Smooth muscle cell (in vitro differentiated cells): ENCODE results near the gene IL1R1. TPM values are rescaled to one million over a fixed set of nuclear protein-coding genes. Genes with fewer than 3 reads are reported as not detected.
A peak's percentile ranks its signal among the peaks of the same experiment; 100 is the strongest.

Experiments used
- DNase-seq: peaks from one replicate; lab custom pipeline; 2025; ENCODE audit not compliant: unreplicated experiment; lab: John Stamatoyannopoulos, UW
- H2AFZ ChIP-seq: fragments of 200-600 bp; sonication (generic); 2 replicates; pipeline ENCODE4 v1.6.0; 2016; ENCODE audit warnings: antibody characterized with exemption, low read depth, mild to moderate bottlenecking
- H3F3A ChIP-seq: fragments of 200-600 bp; sonication (generic); 2 replicates; pipeline ENCODE4 v1.6.0; 2017; ENCODE audit warnings: antibody characterized with exemption, low read depth
- H3K27ac ChIP-seq: fragments of 200-600 bp; sonication (generic); 2 replicates; pipeline ENCODE4 v1.5.1; 2016; ENCODE audit warnings: low read depth, mild to moderate bottlenecking
- H3K27me3 ChIP-seq: fragments of 200-600 bp; sonication (generic); 2 replicates; pipeline ENCODE4 v1.6.1; 2016; ENCODE audit warnings: low read depth, mild to moderate bottlenecking
- H3K36me3 ChIP-seq: fragments of 200-600 bp; sonication (generic); 2 replicates; pipeline ENCODE4 v1.5.1; 2016; ENCODE audit warnings: low read depth
- H3K4me1 ChIP-seq: fragments of 200-600 bp; sonication (generic); 2 replicates; pipeline ENCODE4 v1.5.1; 2016; ENCODE audit warnings: low read depth
- H3K4me2 ChIP-seq: fragments of 200-600 bp; sonication (generic); 2 replicates; pipeline ENCODE4 v1.6.0; 2016; ENCODE audit warnings: mild to moderate bottlenecking
- H3K4me3 ChIP-seq: fragments of 200-600 bp; sonication (generic); 2 replicates; pipeline ENCODE4 v1.5.1; 2016; ENCODE audit warnings: mild to moderate bottlenecking
- H3K79me2 ChIP-seq: fragments of 200-600 bp; sonication (generic); 2 replicates; pipeline ENCODE4 v1.6.0; 2016; ENCODE audit warnings: low read depth, mild to moderate bottlenecking
- H3K9ac ChIP-seq: fragments of 200-600 bp; sonication (generic); 2 replicates; pipeline ENCODE4 v1.6.0; 2016; ENCODE audit warnings: low read depth
- H3K9me3 ChIP-seq: fragments of 200-600 bp; sonication (generic); replicated peaks from 2 replicates; pipeline ENCODE4 v1.5.1; 2016; ENCODE audit warnings: low read depth
- H4K20me1 ChIP-seq: fragments of 200-600 bp; sonication (generic); 2 replicates; pipeline ENCODE4 v1.6.0; 2016; ENCODE audit warnings: low read depth
- CTCF ChIP-seq: fragments of 200-600 bp; sonication (generic); IDR thresholded peaks from 2 replicates; pipeline ENCODE4 v1.5.1; 2017; ENCODE audit warnings: borderline replicate concordance, mild to moderate bottlenecking, antibody characterized with exemption; ENCODE audit not compliant: insufficient read depth, poor library complexity, severe bottlenecking
- WGBS: methylation state at CpG from one replicate; pipeline ENCODE4 v1.1.7; 2016; ENCODE audit warnings: low lambda C conversion rate; 5-methylcytosine and 5-hydroxymethylcytosine counted together
- polyA plus RNA-seq: library from polyadenylated mRNA; unstranded; fragments of >200 nt; fragmentation: Nextera tagmentation; extraction: Ambion mirVana; gene quantifications from 2 replicates; pipeline ENCODE4 v1.2.1, GENCODE V29; 2016
- total RNA-seq: library from RNA; depleted of rRNA; stranded (reverse); fragments of >200 nt; gene quantifications from 2 replicates; pipeline ENCODE4 v1.2.3, GENCODE V29; 2014

The IL1R1 gene
- total and polyA plus RNA-seq, 2 experiments from 2014 or later: 26.8 to 32.4 TPM

DNA sequence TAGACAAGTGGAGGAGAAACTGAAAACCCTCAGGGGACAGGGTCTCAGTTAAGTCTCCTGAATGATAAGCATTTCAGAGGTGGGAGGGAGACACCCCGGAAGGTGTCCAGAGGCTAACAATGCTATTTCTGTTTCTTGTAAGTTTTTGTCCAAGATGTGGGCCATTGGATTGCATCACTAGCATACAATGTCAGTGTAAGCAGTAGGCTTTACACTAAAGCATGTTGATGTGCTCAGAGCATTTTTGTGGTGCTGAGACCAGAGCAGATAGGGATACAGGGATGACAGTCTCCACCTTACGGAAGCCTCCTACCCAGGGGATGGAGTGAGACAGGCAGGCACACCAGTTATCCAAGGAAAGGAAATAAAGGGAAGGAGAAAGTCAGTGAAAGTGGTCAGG lies 2.2 kb upstream of the IL1R1 start:
- Histone ChIP-seq H3K4me3 (no peak overlapping the region), H3K9me3 (peaks cover 4% of the 10 kb centered on the region), H3K27ac (peak overlapping the region; percentile 92), H3K36me3 (no peaks in the 10 kb centered on the region), H2AFZ (no peak overlapping the region), H3F3A (peaks cover 14% of the 10 kb centered on the region), H4K20me1 (no peaks in the 10 kb centered on the region), H3K79me2 (peaks cover 27% of the 10 kb centered on the region), H3K9ac (peak overlapping the region; percentile 13), H3K27me3 (no peaks in the 10 kb centered on the region), H3K4me2 (peak overlapping the region; percentile 66), H3K4me1 (peaks cover 8% of the 10 kb centered on the region)
- WGBS: 65% methylated on average over 2 of the region's 2 CpGs
- no peak for DNase-seq
- TF ChIP-seq CTCF: no peak

DNA sequence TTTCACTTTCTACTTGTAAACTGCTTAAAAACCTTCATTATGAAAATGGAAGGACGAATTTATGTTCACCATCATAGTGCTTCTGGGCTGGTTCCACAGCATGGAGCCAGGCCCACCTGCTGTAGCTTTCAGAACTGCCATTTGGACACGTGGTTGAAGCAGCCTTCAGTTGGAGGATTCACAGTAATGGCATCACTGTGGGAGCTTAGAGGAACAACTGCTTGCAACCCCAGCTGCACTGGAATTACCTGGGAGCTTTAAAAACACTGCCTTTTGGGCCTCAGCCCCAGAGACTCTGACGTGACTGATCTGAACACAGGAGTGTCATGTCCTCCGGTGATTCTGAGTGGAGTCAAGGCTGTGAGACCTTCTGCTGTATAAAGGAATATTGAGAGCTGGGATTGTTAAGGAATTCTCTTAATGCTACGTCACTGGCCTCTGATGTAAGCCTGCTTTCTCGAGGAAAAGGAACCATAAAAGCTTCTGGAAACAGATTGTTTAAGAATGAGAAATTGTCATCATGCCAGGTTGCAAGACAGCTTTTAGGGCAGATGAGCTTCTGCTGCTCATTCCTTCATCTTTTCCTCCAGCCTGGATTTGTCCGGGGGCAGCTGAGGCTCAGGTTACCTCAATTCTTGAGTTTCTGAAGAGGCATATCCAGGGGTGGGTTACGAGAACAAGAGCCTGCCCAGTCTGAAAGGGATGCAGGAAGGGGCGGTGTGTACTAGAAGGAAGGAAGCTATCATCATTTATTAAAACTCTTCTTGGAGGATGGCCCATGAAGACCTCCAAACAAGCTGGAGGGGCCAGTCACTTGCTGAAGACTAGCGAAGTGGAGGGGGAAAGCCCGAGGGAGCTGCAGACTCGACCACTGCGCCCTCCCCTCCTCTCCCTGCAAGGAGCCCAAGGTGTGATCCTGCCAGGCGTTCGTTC lies 1.3 kb upstream of the IL1R1 start:
- peaks cover 36% of the 10 kb centered on the region for H3K79me2 ChIP-seq
- H3K36me3 ChIP-seq: no peaks in the 10 kb centered on the region
- peak overlapping the region; percentile 89 for H3K9ac ChIP-seq
- H3K27me3 ChIP-seq: no peaks in the 10 kb centered on the region
- no peak overlapping the region for H2AFZ ChIP-seq
- no peak for TF ChIP-seq CTCF
- peaks cover 5% of the 10 kb centered on the region for H3K9me3 ChIP-seq
- WGBS: 56% methylated on average over 15 of the region's 15 CpGs
- no peaks in the 10 kb centered on the region for H4K20me1 ChIP-seq
- H3F3A ChIP-seq: peaks cover 14% of the 10 kb centered on the region
- peaks cover 8% of the 10 kb centered on the region for H3K4me1 ChIP-seq
- peak overlapping the region; percentile 92 for H3K4me2 ChIP-seq
- peak overlapping the region; percentile 66 for H3K4me3 ChIP-seq
- DNase-seq: no peak
- peak overlapping the region; percentile 92 for H3K27ac ChIP-seq

DNA sequence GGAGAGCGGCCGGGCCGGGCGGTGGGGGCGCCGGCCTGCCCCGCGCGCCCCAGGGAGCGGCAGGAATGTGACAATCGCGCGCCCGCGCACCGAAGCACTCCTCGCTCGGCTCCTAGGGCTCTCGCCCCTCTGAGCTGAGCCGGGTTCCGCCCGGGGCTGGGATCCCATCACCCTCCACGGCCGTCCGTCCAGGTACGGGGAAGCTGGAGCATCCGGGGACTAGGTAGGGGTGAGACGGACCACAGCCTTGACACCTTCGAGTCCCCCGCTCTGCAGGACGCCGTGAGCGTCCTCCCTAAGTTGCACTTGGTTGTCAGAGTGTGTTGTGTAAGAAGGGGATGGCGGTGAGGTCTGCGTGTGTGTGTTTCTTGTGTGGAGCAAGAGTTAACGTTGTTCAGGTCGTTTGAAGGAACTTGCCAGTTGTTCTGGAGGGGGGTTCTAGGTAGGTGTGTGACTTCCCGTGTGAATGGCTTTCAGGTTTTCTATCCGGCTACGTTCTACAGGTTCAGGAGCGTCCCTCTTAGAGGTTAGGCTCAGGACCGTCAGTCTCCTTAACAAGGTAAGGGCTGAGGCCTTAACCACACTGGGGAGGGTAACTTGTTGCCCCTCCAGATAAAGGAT lies 393 bp downstream of the IL1R1 start:
- H3K79me2 ChIP-seq: peaks cover 52% of the 10 kb centered on the region
- DNase-seq: no peak

More for the DNA sequence above, 393 bp downstream of the IL1R1 start:
- peak overlapping the region; percentile 66 for H3K4me3 ChIP-seq
- H3K36me3 ChIP-seq: no peaks in the 10 kb centered on the region
- no peaks in the 10 kb centered on the region for H3K27me3 ChIP-seq
- H4K20me1 ChIP-seq: no peaks in the 10 kb centered on the region
- H3F3A ChIP-seq: peaks cover 15% of the 10 kb centered on the region
- H3K4me1 ChIP-seq: peaks cover 8% of the 10 kb centered on the region
- peak overlapping the region; percentile 68 for H3K27ac ChIP-seq
- H3K9me3 ChIP-seq: peaks cover 5% of the 10 kb centered on the region
- H2AFZ ChIP-seq: peak overlapping the region; percentile 84
- no peak for TF ChIP-seq CTCF
- WGBS: 13% methylated on average over 30 of the region's 42 CpGs
- H3K9ac ChIP-seq: peak overlapping the region; percentile 83
- peak overlapping the region; percentile 92 for H3K4me2 ChIP-seq
